HEK293 (cell line): ENCODE data around the gene CCDC88C.

Experiments used
- CTCF ChIA-PET: fragments of 350-600 bp; formaldehyde crosslinking; extraction: SDS; loops from one replicate; lab custom pipeline; 2021; ENCODE audit warnings: antibody characterized with exemption; lab: Yijun Ruan, JAX
- POLR2A ChIA-PET: fragments of 300-600 bp; formaldehyde crosslinking; extraction: SDS; loops from one replicate; lab custom pipeline; 2020; ENCODE audit warnings: antibody characterized with exemption, inconsistent platforms; lab: Yijun Ruan, JAX
- H3K27ac ChIP-seq: fragments of 200-500 bp; sonication (Bioruptor generic); 2 replicates; pipeline ENCODE4 v1.5.1; 2014; ENCODE audit warnings: low read depth, low read length, control low read depth, inconsistent platforms; ENCODE audit errors: extremely low read depth
- H3K36me3 ChIP-seq, 2 experiments: fragments of 200-500 bp in 1 of 2; sonication (Bioruptor generic) in 1 of 2; 1 replicate in 1 of 2; 2 replicates in 1 of 2; pipeline ENCODE4 v1.5.1; 2014 to 2017; ENCODE audit warnings: inconsistent platforms in 2 of 2, low read length in 2 of 2; ENCODE audit not compliant: control insufficient read depth in 2 of 2, insufficient read depth in 1 of 2
- H3K4me1 ChIP-seq: fragments of 200-500 bp; sonication (Bioruptor generic); 2 replicates; pipeline ENCODE4 v1.5.1; 2014; ENCODE audit warnings: mild to moderate bottlenecking, low read length, inconsistent platforms; ENCODE audit not compliant: control insufficient read depth, insufficient read depth
- H3K4me3 ChIP-seq: 2 replicates; pipeline ENCODE4 v1.5.1; 2011; ENCODE audit warnings: low read depth, mild to moderate bottlenecking, control low read depth, low read length, moderate library complexity
- H3K9me3 ChIP-seq: fragments of 200-500 bp; sonication (Bioruptor generic); 2 replicates; pipeline ENCODE4 v1.5.1; 2014; ENCODE audit warnings: low read depth, low read length, inconsistent platforms; ENCODE audit not compliant: control insufficient read depth, insufficient read depth
- HOXA7 ChIP-seq: sonication (generic); formaldehyde crosslinking; IDR thresholded peaks from 2 replicates; pipeline ENCODE4 v1.8.1; 2022; ENCODE audit warnings: missing genetic modification reagents, borderline replicate concordance
- OSR2 ChIP-seq: fragments of 450-650 bp; formaldehyde crosslinking; IDR thresholded peaks from 2 replicates; pipeline ENCODE4 v1.5.1; 2016; ENCODE audit warnings: missing biosample characterization, missing genetic modification characterization
- REPIN1 ChIP-seq: fragments of 450-650 bp; formaldehyde crosslinking; IDR thresholded peaks from 2 replicates; pipeline ENCODE4 v1.5.1; 2017; ENCODE audit warnings: missing biosample characterization, missing genetic modification characterization, low read depth
- SETDB1 ChIP-seq: IDR thresholded peaks from one replicate; pipeline ENCODE4 v1.6.1; 2017; ENCODE audit warnings: mild to moderate bottlenecking, low read length, moderate library complexity, mixed read lengths; ENCODE audit not compliant: insufficient read length
- ZNF132 ChIP-seq: fragments of 450-650 bp; formaldehyde crosslinking; IDR thresholded peaks from 2 replicates; pipeline ENCODE4 v1.5.1; 2017; ENCODE audit warnings: missing biosample characterization, missing genetic modification characterization, borderline replicate concordance
- ZNF138 ChIP-seq: fragments of 450-650 bp; formaldehyde crosslinking; IDR thresholded peaks from 2 replicates; pipeline ENCODE4 v1.5.1; 2016; ENCODE audit warnings: missing biosample characterization, missing genetic modification characterization, borderline replicate concordance
- ZNF155 ChIP-seq: fragments of 450-650 bp; formaldehyde crosslinking; IDR thresholded peaks from 2 replicates; pipeline ENCODE4 v1.5.1; 2016; ENCODE audit warnings: missing biosample characterization, missing genetic modification characterization
- ZNF24 ChIP-seq: fragments of 450-650 bp; formaldehyde crosslinking; IDR thresholded peaks from 2 replicates; pipeline ENCODE4 v1.5.1; 2016; ENCODE audit warnings: missing biosample characterization, missing genetic modification characterization
- ZNF266 ChIP-seq: fragments of 450-650 bp; formaldehyde crosslinking; IDR thresholded peaks from 2 replicates; pipeline ENCODE4 v1.5.1; 2016; ENCODE audit warnings: missing biosample characterization, missing genetic modification characterization, low read depth
- ZNF341 ChIP-seq: fragments of 450-650 bp; formaldehyde crosslinking; IDR thresholded peaks from 2 replicates; pipeline ENCODE4; 2016; ENCODE audit warnings: low read depth, missing biosample characterization, missing genetic modification characterization
- ZNF510 ChIP-seq: fragments of 450-650 bp; formaldehyde crosslinking; IDR thresholded peaks from 2 replicates; pipeline ENCODE4 v1.5.1; 2018; ENCODE audit warnings: mild to moderate bottlenecking, missing genetic modification characterization, missing biosample characterization; ENCODE audit not compliant: insufficient replicate concordance
- ZNF529 ChIP-seq: fragments of 450-650 bp; formaldehyde crosslinking; IDR thresholded peaks from 2 replicates; pipeline ENCODE4 v1.5.1; 2017; ENCODE audit warnings: missing genetic modification characterization, missing biosample characterization; ENCODE audit not compliant: insufficient replicate concordance
- ZNF558 ChIP-seq: fragments of 450-650 bp; formaldehyde crosslinking; IDR thresholded peaks from 2 replicates; pipeline ENCODE4 v1.5.1; 2016; ENCODE audit warnings: missing biosample characterization, missing genetic modification characterization
- ZNF791 ChIP-seq: fragments of 450-650 bp; formaldehyde crosslinking; IDR thresholded peaks from 2 replicates; pipeline ENCODE4 v1.5.1; 2016; ENCODE audit warnings: missing biosample characterization, missing genetic modification characterization
- TF ChIP-seq, protein P1 (sequence below): fragments of 450-650 bp; formaldehyde crosslinking; IDR thresholded peaks from 2 replicates; pipeline ENCODE4 v1.5.1; 2016; ENCODE audit warnings: missing biosample characterization, missing genetic modification characterization
- TF ChIP-seq, protein P2 (sequence below): fragments of 450-650 bp; formaldehyde crosslinking; IDR thresholded peaks from 2 replicates; pipeline ENCODE4 v1.5.1; 2016; ENCODE audit warnings: missing biosample characterization, missing genetic modification characterization
- TF ChIP-seq, protein P3 (sequence below): fragments of 450-650 bp; formaldehyde crosslinking; IDR thresholded peaks from 2 replicates; pipeline ENCODE4 v1.5.1; 2016; ENCODE audit warnings: missing biosample characterization, missing genetic modification characterization
- TF ChIP-seq, protein P4 (sequence below): sonication (generic); formaldehyde crosslinking; IDR thresholded peaks from 2 replicates; pipeline ENCODE4 v1.8.1; 2022; ENCODE audit warnings: mild to moderate bottlenecking, moderate library complexity, missing genetic modification reagents

The CCDC88C gene

DNA sequence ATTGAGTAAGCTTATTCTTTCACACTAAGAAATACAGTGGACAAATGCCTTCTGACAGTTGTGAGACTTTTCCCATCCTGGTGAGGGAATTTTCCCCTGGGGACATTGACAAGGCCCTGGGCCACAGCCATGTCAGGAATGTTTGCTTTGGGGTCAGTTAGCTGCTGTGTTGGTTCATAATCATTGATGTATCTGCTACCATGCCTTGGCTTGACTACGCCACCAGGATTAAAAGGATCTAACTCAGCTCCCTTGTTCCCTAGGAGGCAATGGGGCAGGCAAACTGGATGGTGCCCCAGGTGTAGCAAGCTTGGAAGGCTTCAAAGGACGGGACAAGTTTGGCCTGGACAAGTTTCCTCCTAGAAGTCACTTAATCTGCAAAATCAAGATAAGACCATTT lies 3.1 kb upstream of the CCDC88C start (continued):
- TF ChIP-seq, protein P1, sequence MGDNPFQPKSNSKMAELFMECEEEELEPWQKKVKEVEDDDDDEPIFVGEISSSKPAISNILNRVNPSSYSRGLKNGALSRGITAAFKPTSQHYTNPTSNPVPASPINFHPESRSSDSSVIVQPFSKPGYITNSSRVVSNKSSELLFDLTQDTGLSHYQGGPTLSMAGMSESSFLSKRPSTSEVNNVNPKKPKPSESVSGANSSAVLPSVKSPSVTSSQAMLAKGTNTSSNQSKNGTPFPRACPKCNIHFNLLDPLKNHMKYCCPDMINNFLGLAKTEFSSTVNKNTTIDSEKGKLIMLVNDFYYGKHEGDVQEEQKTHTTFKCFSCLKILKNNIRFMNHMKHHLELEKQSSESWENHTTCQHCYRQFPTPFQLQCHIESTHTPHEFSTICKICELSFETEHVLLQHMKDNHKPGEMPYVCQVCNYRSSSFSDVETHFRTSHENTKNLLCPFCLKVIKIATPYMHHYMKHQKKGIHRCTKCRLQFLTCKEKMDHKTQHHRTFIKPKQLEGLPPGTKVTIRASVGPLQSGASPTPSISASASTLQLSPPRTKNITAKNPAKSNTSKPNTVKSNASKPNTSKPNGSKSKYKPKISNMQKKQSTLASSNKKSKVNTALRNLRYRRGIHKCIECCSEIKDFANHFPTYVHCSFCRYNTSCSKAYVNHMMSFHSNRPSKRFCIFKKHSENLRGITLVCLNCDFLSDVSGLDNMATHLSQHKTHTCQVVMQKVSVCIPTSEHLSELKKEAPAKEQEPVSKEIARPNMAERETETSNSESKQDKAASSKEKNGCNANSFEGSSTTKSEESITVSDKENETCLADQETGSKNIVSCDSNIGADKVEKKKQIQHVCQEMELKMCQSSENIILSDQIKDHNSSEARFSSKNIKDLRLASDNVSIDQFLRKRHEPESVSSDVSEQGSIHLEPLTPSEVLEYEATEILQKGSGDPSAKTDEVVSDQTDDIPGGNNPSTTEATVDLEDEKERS (tag by site-specific recombination): no peak

DNA sequence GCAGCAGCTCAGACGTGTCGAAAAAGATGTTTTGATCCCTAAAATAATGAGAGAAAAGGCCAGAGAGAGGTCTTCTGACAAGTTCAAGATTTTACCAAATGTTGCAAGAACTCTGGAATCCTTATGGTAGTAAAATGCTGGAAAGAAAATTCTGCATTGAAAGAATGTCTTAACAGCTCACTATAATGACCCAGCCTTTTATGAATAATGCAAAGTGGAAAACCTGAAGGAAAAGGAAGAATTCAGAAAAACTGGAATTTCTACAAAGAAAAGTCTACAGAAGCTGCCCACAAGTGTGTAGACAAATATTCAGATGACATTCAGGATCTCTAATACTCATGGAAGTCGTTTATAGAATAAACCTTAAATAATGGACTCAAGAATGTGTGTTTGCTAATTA lies 1.8 kb upstream of the CCDC88C start:
- Histone ChIP-seq H3K4me3 (no peak overlapping the region), H3K36me3 (no peaks in the 10 kb centered on the region; a peak in 1 of 3 replicates), H3K4me1 (peaks cover 3% of the 10 kb centered on the region; the same call in 1 of the 2 replicates)
- TF ChIP-seq ZNF138 (tag by site-specific recombination) (no peak), ZNF529 (no peak), ZNF132 (tag by site-specific recombination) (no peak), REPIN1 (tag by site-specific recombination) (no peak), HOXA7 (CRISPR knock-in tag) (no peak), ZNF791 (no peak), SETDB1 (no peak), OSR2 (tag by site-specific recombination) (no peak), ZNF266 (no peak), ZNF558 (tag by site-specific recombination) (no peak), ZNF155 (tag by site-specific recombination) (no peak), ZNF24 (tag by site-specific recombination) (no peak), ZNF510 (tag by site-specific recombination) (no peak), ZNF341 (tag by site-specific recombination) (no peak)
- TF ChIP-seq, protein P2, sequence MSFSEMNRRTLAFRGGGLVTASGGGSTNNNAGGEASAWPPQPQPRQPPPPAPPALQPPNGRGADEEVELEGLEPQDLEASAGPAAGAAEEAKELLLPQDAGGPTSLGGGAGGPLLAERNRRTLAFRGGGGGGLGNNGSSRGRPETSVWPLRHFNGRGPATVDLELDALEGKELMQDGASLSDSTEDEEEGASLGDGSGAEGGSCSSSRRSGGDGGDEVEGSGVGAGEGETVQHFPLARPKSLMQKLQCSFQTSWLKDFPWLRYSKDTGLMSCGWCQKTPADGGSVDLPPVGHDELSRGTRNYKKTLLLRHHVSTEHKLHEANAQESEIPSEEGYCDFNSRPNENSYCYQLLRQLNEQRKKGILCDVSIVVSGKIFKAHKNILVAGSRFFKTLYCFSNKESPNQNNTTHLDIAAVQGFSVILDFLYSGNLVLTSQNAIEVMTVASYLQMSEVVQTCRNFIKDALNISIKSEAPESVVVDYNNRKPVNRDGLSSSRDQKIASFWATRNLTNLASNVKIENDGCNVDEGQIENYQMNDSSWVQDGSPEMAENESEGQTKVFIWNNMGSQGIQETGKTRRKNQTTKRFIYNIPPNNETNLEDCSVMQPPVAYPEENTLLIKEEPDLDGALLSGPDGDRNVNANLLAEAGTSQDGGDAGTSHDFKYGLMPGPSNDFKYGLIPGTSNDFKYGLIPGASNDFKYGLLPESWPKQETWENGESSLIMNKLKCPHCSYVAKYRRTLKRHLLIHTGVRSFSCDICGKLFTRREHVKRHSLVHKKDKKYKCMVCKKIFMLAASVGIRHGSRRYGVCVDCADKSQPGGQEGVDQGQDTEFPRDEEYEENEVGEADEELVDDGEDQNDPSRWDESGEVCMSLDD (tag by site-specific recombination): no peak
- TF ChIP-seq, protein P3, sequence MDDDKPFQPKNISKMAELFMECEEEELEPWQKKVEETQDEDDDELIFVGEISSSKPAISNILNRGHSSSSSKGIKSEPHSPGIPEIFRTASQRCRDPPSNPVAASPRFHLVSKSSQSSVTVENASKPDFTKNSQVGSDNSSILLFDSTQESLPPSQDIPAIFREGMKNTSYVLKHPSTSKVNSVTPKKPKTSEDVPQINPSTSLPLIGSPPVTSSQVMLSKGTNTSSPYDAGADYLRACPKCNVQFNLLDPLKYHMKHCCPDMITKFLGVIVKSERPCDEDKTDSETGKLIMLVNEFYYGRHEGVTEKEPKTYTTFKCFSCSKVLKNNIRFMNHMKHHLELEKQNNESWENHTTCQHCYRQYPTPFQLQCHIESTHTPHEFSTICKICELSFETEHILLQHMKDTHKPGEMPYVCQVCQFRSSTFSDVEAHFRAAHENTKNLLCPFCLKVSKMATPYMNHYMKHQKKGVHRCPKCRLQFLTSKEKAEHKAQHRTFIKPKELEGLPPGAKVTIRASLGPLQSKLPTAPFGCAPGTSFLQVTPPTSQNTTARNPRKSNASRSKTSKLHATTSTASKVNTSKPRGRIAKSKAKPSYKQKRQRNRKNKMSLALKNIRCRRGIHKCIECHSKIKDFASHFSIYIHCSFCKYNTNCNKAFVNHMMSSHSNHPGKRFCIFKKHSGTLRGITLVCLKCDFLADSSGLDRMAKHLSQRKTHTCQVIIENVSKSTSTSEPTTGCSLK (tag by site-specific recombination): no peak
- TF ChIP-seq, protein P4, sequence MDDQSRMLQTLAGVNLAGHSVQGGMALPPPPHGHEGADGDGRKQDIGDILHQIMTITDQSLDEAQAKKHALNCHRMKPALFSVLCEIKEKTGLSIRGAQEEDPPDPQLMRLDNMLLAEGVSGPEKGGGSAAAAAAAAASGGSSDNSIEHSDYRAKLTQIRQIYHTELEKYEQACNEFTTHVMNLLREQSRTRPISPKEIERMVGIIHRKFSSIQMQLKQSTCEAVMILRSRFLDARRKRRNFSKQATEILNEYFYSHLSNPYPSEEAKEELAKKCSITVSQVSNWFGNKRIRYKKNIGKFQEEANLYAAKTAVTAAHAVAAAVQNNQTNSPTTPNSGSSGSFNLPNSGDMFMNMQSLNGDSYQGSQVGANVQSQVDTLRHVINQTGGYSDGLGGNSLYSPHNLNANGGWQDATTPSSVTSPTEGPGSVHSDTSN (CRISPR knock-in tag): no peak
- TF ChIP-seq, all 188 proteins: peak for 0
- ChIA-PET POLR2A (no interaction called here), CTCF (interaction anchor here (0.7 to 8.6 kb wide), 5 partner anchors 8 to 378 kb away, joined by 3 to 77 read pairs (median 5); no protein-coding TSS in a partner anchor)
- Histone ChIP-seq H3K9me3 (no peaks in the 10 kb centered on the region), H3K27ac (no peak overlapping the region)
